ENCODE results near the gene LPAR1. TPM values are rescaled to one million over a fixed set of nuclear protein-coding genes. Genes with fewer than 3 reads are reported as not detected.

Gene LPAR1
- total RNA-seq, 1 donor from 2014 or later = 16.7 TPM

- no peak for DNase-seq (ENCODE audit: low spot score)
Observed at GRCh38 chr9:111037708-111038330, 451 bp downstream of the LPAR1 start.

GRCh38 chr9:111037356-111037707, 938 bp downstream of the LPAR1 start:
- DNase-seq (ENCODE audit: low spot score) = no peak

- no peak for DNase-seq (ENCODE audit: low spot score)
Observed at GRCh38 chr9:111036946-111037345, 1.3 kb downstream of the LPAR1 start.

- peak; percentile 49 for DNase-seq (ENCODE audit: low spot score)
Observed at GRCh38 chr9:111036429-111036789, 1.9 kb downstream of the LPAR1 start.

GRCh38 chr9:111035543-111036428, 2.5 kb downstream of the LPAR1 start:
- DNase-seq (ENCODE audit: low spot score) = no peak

GRCh38 chr9:111034898-111035539, 3.3 kb downstream of the LPAR1 start:
- no peak for DNase-seq (ENCODE audit: low spot score)

DNA sequence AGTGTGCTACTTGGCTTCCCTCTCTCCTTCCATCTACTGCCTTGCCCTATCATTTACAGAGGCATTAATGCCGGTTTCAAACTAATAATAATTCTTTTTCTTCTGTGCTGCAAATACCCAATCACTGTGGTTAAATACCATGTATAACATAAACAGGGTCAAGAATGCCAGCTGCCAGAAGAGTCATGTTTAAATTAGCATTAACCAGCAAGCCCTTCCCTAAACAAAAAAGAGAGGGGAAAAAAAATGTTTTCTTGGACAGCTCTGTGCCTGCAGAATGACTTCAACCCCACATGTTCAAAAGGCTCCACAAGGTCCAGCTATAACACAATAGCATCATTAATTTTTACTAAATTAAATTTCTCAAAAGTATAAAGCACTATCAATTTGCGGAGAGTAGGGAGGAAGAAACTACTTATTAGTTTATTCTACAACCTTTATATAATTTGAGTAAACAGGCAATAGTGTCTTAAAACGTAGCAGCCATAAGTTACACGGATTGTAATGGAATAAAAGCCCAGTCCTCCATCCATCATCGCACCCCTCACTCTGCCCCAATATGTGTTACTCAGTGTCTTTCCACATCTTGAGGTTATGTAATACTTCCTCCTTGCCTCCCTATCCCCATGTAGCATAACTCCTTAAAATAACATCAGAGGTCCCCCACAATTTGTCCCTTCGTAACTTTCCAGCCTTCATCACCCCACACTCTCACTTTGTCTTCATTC, 3.9 kb downstream of the LPAR1 start:
- DNase-seq (ENCODE audit: low spot score) = no peak

GRCh38 chr9:111030492-111030891, 7.8 kb downstream of the LPAR1 start:
- DNase-seq (ENCODE audit: low spot score) = no peak

GRCh38 chr9:111029260-111029659, 9.0 kb downstream of the LPAR1 start:
- DNase-seq (ENCODE audit: low spot score) = no peak

GRCh38 chr9:111027798-111028197, 10.5 kb downstream of the LPAR1 start:
- no peak for DNase-seq (ENCODE audit: low spot score)

- DNase-seq (ENCODE audit: low spot score) = no peak
Observed at GRCh38 chr9:111023128-111023527, 15.1 kb downstream of the LPAR1 start.

DNA sequence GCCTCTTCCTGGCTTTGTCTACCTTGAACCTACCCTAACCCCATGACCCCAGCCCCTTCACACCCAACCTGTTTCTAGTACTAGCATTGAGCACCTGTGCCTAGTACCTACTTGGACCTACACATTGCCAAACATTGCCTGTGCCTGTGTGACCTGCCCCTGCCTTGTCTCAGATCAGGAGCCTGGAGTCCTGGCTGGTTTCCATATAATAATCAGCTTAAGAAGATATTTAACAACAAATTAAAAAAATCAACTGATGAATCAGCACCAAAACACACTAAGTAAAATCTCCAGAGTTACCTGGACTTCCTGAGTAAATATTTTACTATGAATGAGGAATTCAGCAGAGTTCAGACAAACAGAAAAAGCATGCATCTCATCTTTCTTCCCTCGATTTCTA, 17.7 kb downstream of the LPAR1 start:
- DNase-seq (ENCODE audit: low spot score) = peak; percentile 24

GRCh38 chr9:111016426-111017045, 21.7 kb downstream of the LPAR1 start:
- no peak for DNase-seq (ENCODE audit: low spot score)

DNA sequence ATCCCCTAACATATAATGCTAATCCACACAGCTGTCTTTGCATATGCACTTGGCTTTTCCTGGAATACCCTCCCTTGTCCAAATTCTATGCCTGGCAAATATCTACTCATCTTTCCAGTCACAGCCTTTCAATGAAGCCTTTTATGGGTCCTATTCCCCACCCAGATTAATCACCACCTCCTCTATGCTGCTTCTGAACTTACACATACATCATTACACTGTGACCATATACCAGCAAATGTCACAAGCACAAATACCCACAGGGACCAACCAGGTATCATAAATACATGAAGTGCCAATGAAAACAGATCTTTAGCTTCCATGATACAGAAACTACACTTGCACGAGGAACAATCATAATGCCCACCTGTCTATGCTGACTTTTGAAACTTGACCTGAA, 22.3 kb downstream of the LPAR1 start:
- no peak for DNase-seq (ENCODE audit: low spot score)

GRCh38 chr9:111013707-111014106, 24.6 kb downstream of the LPAR1 start:
- DNase-seq (ENCODE audit: low spot score) = no peak

- no peak for DNase-seq (ENCODE audit: low spot score)
Observed at GRCh38 chr9:111013250-111013649, 25.0 kb downstream of the LPAR1 start.

GRCh38 chr9:111008158-111009075, 29.9 kb downstream of the LPAR1 start:
- DNase-seq (ENCODE audit: low spot score) = no peak

DNA sequence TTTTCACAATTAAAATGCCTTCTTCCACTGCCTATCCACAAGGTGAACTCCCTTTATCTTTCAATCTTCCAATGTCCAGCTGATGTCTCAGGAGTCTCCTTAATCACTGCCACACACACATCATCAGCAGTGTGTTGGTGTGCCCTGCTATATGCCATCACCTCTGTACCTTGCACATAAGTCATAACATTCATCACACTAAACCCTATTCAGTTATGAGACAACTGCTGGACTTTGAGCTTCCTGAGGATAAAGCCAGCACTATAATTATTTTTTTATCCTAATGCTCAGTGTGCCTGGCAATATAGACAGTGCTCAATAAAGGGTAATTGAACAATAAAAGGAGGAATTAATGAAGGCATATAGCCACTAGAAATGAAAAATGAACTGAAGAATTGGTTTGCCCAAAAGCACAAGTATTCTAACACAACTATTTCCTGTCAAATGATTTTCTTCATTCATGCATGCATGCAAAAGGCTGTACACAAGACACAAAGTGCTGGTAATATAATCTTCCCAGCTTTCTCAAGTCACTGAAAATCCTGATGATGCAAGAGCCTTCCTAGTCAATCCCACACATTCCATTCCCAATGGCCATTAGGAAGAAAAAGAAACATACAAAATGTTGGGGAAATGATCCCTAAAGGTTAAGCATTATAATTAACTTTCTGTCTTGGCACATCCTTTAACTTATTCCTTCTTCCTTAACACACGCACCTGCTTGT, 32.4 kb downstream of the LPAR1 start:
- no peak for DNase-seq (ENCODE audit: low spot score)

DNA sequence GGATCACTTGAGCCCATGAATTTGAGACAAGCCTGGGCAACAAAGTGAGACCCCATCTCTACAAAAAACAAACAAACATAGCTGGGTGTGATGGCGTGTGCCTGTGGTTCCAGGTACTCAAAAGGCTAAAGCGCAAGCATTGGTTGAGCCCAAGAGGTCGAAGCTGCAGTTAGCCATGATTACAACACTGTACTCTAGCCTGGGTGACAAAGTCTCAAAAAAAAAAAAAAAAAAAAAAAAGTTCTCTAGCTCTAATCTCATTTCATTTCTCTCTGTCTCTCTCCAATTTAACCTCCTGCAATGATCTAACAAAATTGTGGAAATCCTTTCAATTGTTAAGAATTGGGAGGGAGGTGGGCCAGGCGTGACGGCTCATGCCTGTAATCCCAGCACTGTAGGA, 33.3 kb downstream of the LPAR1 start:
- no peak for DNase-seq (ENCODE audit: low spot score)

GRCh38 chr9:111003182-111003581, 35.1 kb downstream of the LPAR1 start:
- no peak for DNase-seq (ENCODE audit: low spot score)

Measured in mucosa of gallbladder (tissue), 1 donor.